ENCODE results near the gene OXT.
A peak's percentile ranks its signal among the peaks of the same experiment; 100 is the strongest.

OXT gene

GRCh38 chr20:3085571-3086072 is 14.2 kb downstream of the OXT start:
- no peak for DNase-seq

GRCh38 chr20:3088031-3088430 is 16.6 kb downstream of the OXT start:
- no peak for DNase-seq

- DNase-seq, result no peak
These were observed 19.1 kb downstream of the OXT start for GRCh38 chr20:3090565-3090964.

- peak in 3 of 5 donors; percentile 27 to 38 (median 32) for DNase-seq
These were observed 21.4 kb downstream of the OXT start for GRCh38 chr20:3092611-3093379.

- no peak for DNase-seq
These were observed 22.5 kb downstream of the OXT start for GRCh38 chr20:3093861-3094361.

GRCh38 chr20:3094848-3095629 is 23.6 kb downstream of the OXT start:
- no peak for DNase-seq

GRCh38 chr20:3100480-3100879 is 29.1 kb downstream of the OXT start:
- no peak for DNase-seq

GRCh38 chr20:3101251-3101650 is 29.8 kb downstream of the OXT start:
- DNase-seq, result no peak

GRCh38 chr20:3101737-3102574 is 30.5 kb downstream of the OXT start:
- DNase-seq, result peak in 2 of 5 donors; percentile 23 to 77

GRCh38 chr20:3102575-3103368 is 31.4 kb downstream of the OXT start:
- no peak for DNase-seq

GRCh38 chr20:3103369-3104032 is 32.1 kb downstream of the OXT start:
- no peak for DNase-seq

- no peak for DNase-seq
These were observed 34.1 kb downstream of the OXT start for GRCh38 chr20:3105256-3106137.

- no peak for DNase-seq
These were observed 34.8 kb downstream of the OXT start for GRCh38 chr20:3106185-3106584.

GRCh38 chr20:3106658-3107463 is 35.4 kb downstream of the OXT start:
- DNase-seq, result no peak

- no peak for DNase-seq
These were observed 36.1 kb downstream of the OXT start for GRCh38 chr20:3107464-3108025.

- DNase-seq, result no peak
These were observed 38.2 kb downstream of the OXT start for GRCh38 chr20:3109350-3110302.

- DNase-seq, result no peak
These were observed 40.1 kb downstream of the OXT start for GRCh38 chr20:3111507-3111906.

- DNase-seq, result no peak
These were observed 40.6 kb downstream of the OXT start for GRCh38 chr20:3111995-3112394.

All from T-helper 1 cell (primary cell).